OCI-M1 (cell line): ENCODE results near the gene MYO1D.
"Not testable (repeated sequence)": the region's sequence is repeated elsewhere in the genome, so short reads cannot be mapped to it uniquely, and the experiment has no call there.

Experiments
- DNase-seq: peaks from one replicate; lab custom pipeline; 2025; lab: John Stamatoyannopoulos, UW

The MYO1D gene

DNA sequence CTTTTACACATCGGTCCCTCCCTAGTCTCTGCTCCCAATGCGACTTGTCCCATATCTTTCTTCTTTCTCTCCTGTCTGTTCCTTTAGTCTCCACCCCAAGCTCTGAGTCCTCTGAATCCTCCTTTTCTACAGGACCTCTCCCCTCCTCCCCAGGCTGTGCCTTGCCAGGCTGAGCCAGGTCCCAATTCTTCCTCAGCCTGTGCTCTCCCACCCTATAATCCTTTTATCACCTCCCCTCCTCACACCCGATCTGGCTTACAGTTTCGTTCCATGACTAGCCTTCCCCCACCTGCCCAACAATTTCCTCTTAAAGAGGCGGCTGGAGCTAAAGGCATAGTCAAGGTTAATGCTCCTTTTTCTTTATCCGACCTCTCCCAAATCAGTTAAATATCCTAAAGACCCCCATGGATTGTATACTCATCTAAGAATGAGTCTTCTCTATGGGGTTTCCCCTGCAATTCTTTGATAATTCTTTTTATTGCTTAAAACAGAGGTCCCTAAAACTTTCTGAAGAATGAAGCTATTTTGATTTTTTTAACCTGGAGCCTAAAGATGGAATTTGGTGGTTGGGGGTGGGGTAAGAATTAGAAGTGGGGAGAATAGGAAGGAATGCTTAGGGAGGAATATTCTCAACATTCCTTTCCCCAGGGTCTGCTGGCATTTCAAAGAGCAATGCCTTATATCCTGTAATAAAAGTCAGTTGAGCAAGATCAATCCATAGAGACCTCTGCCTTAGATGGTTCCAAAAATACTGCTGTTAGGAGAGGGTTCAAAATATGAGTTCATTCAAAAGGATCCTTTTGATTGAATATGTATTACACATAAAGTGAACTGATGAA is 102.8 kb downstream of the MYO1D start:
- no peak for DNase-seq

GRCh38 chr17:32772453-32773025 is 104.4 kb downstream of the MYO1D start:
- DNase-seq: no peak

DNA sequence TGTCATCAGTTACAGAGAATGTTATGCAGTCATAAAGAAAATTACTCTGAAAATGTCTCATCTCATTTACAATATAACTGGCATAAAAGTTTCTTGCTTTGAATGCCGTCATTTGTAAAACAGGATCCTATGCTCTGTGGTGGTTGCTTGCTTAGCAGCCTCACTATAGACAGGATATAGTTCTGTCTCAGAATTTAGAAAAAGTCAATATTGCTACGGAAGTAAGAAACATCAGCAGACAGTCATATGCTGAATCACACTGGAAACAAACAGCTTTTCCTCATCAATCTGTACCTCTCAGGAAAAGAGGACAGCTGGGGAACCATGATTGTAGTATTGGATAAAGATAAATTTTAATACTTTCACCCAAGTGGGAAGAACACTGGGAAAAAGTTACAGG is 105.5 kb downstream of the MYO1D start:
- no peak for DNase-seq

- no peak for DNase-seq
Observed at GRCh38 chr17:32769846-32770245, 107.1 kb downstream of the MYO1D start.

- peak; percentile 36 for DNase-seq
Observed at GRCh38 chr17:32763855-32764439, 113.0 kb downstream of the MYO1D start.

GRCh38 chr17:32759476-32759875 is 117.4 kb downstream of the MYO1D start:
- no peak for DNase-seq

- no peak for DNase-seq
Observed at GRCh38 chr17:32757963-32758362, 119.0 kb downstream of the MYO1D start.

DNA sequence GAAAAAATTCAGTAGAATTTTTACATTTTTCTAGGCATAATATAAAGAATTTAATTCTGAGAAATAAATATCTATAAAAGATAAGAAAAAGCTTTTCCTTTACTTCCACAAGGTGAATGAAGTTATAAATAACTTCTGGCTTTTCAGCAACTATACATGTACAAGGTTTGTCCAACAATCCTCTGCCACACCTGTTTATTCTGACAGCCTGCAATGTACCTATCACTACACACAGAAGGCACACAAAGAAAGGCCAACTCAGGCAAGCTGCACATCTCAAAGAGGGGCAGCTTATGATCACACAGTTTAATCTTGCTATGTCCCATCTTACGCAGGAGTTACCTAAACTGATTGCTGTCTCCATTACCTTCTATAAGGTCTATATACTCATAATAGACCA is 120.2 kb downstream of the MYO1D start:
- DNase-seq: no peak

DNA sequence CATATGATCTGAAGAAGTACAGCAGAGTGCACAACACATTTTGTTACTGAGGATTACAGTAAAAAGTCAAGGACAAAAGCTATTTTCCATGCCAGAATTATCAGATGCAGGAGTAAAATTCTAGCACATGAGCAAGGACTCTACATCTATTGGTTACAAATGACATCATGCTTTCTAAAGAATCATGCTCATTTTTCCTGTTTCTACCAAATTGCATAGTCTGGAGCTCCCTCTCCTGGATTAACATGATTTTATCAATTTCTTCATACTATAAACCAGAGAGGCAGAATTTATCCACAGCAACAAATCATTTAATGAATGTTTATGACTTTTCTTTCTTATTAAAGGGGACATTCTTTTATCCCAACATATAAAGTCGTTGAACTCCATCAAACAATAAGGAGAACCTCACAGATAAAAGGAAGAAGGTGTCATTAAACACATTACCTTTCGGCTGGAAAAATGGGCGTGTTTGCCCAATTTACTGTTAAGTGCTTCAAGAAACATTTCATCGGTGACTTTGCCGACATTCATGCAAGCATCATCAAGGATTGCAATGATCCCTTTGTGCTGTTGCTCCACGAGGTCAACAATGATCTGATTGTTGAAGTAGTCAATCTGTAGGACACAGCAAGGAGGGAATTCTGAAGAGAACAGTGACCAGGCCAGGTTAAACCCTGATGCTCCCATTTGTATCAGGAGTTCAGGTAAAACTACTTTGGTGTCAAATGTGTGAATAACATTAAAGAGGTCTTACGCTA is 121.7 kb downstream of the MYO1D start:
- DNase-seq: peak; percentile 84

DNA sequence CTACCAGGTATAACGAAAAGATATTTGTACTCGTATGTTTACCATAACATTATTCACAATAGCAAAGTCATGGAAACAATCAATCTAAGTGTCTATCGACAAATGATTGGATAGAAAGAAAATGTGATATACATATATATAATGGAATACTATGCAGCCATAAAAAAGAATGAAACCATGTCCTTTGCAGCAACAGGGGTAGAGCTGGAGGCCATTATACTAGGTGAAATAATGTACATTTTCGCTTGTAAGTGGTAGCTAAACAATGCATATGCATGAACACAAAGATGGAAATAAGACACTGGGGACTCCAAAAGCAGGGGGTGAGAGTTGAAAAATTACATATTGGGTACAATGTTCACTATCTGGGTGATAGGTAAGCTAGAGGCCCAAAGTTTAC is 124.0 kb downstream of the MYO1D start:
- no peak for DNase-seq

- no peak for DNase-seq
Observed at GRCh38 chr17:32747856-32748255, 129.1 kb downstream of the MYO1D start.

GRCh38 chr17:32746698-32747097 is 130.2 kb downstream of the MYO1D start:
- DNase-seq: no peak

- DNase-seq: no peak
Observed at GRCh38 chr17:32746280-32746679, 130.6 kb downstream of the MYO1D start.

- peak; percentile 9 for DNase-seq
Observed at GRCh38 chr17:32742681-32743538, 134.0 kb downstream of the MYO1D start.

DNA sequence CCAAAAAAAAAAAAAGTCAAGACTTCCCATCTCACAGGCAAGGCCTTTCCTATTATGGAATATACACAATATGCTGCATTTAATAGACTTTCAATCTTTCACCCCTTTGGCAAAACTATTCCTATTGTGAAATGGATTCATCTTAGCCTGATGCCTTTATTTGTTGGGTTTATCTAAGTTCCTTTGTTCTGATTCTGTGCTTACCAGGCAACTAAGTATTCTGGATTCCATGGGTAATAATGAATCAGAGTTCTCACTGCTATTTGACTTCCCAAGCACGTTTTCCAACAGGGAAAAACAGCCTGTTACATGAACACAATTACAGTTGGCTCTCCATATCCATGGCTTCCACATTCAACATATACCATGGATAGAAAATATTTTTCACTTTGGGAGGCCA is 135.5 kb downstream of the MYO1D start:
- DNase-seq: no peak

DNA sequence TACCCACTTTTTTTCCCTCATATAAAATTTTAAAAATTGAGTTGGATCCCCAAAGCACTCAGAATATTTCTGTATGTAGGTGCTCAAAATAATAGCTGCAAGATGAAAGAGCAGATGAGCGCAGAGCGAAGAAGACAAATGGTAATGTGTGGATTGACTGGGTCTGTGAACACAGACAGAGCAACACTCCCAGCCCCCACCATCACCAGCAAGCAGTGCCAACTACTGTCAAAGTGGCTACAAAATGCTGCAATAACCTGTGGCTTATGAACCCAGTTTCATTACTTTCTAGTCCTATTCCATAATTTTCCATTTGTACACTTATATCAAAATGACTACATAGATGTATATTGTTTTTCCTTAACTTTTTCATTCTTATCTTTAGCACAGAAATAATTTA is 137.2 kb downstream of the MYO1D start:
- no peak for DNase-seq

GRCh38 chr17:32739151-32739550 is 137.8 kb downstream of the MYO1D start:
- DNase-seq: not testable (repeated sequence)

GRCh38 chr17:32733401-32733800 is 143.5 kb downstream of the MYO1D start:
- DNase-seq: peak; percentile 4

- no peak for DNase-seq
Observed at GRCh38 chr17:32732900-32733299, 144.0 kb downstream of the MYO1D start.

DNA sequence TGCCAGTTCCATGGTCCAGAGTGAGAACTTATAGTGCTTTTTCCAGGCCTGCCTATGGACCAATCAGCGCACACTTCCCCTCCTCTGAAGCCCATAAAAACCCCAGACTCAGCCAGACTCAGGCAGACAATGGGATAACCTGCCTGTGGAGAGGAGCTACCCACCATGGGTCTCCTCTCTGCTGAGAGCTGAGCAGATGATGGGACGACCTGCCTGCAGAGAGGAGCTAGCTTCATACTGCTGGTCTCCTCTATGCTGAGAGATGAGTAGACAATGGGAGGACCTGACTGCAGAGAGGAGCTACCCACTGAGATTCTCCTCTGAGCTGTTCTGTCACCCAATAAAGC is 144.7 kb downstream of the MYO1D start:
- DNase-seq: peak; percentile 3

DNA sequence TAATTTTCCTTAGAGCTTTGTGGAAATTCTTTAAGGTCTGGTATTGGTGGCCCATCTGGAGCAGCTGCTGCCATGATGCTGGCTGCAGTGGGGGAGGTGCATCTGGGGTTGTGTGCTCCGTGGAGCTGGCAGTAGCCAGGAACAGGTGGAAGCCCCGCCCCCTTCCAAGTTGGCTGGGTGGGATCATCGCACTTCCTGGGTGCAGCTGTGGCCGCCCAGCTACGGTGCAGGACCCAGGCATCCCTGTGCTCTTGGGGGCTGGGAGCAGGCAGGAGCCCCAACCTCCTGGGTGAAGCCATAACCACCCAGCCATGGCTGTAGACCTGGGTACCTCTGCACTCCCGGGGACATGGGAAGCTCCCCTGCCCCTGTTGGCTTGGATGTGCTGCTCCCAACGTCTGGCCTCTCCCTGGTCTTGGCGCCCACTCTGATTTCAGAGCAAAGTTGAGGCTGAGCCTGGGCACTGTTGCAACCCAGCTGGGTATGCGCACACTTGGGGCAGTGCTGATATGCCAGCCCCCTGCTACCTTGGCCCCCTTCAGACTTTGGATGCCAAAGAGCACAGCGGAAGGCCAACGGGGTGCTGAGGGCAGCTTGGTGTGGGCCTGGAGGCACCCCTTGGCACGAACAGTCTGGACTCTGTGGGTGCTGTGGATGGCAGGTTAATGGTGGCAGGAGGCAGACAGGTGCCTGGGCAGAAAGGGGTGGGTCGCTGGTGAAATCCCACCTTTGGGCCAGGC is 145.2 kb downstream of the MYO1D start:
- no peak for DNase-seq
